IgD-negative memory B cell (primary cell): ENCODE measurements around the gene CCSER1. TPM values are rescaled to one million over a fixed set of nuclear protein-coding genes. Genes with fewer than 3 reads are reported as not detected.

Source experiments
- H3K27ac Mint-ChIP-seq, 3 donors: one replicate each; pipeline ENCODE4 v1.8.0; 2020 to 2022; ENCODE audit warnings: mild to moderate bottlenecking in 3 of 3, mixed read lengths in 3 of 3, moderate library complexity in 1 of 3
- H3K27me3 Mint-ChIP-seq: one replicate; pipeline ENCODE4 v1.8.0; 2021; ENCODE audit warnings: mixed read lengths
- H3K36me3 Mint-ChIP-seq: one replicate; pipeline ENCODE4 v1.8.0; 2020; ENCODE audit warnings: mild to moderate bottlenecking, mixed read lengths
- H3K4me1 Mint-ChIP-seq, 3 donors: one replicate each; pipeline ENCODE4 v1.8.0; 2020 to 2022; ENCODE audit warnings: mixed read lengths in 3 of 3, mild to moderate bottlenecking in 1 of 3
- H3K4me3 Mint-ChIP-seq, 4 donors: one replicate each; pipeline ENCODE4 v1.8.0; 2020 to 2022; ENCODE audit warnings: mild to moderate bottlenecking in 4 of 4, mixed read lengths in 4 of 4, moderate library complexity in 3 of 4
- H3K9me3 Mint-ChIP-seq, 3 donors: one replicate each; pipeline ENCODE4 v1.8.0; 2020 to 2021; ENCODE audit warnings: mixed read lengths in 3 of 3, mild to moderate bottlenecking in 1 of 3
- polyA plus RNA-seq: library from polyadenylated mRNA; unstranded; fragments of 300-500 nt; fragmentation: Illumina TruSeq; gene quantifications from one replicate; pipeline ENCODE4 v1.2.3, GENCODE V29; 2021

CCSER1 gene
- polyA plus RNA-seq, 1 donor from 2014 or later = 4.7 TPM

- Mint-ChIP-seq H3K27me3 (no peaks in the 10 kb centered on the region), H3K27ac (no peak overlapping the region), H3K9me3 (no peaks in the 10 kb centered on the region), H3K4me1 (no peaks in the 10 kb centered on the region), H3K4me3 (no peak overlapping the region), H3K36me3 (no peaks in the 10 kb centered on the region)
Observed at GRCh38 chr4:91015861-91016260, 888.7 kb downstream of the CCSER1 start.

- Mint-ChIP-seq H3K27me3 (no peaks in the 10 kb centered on the region), H3K4me3 (no peak overlapping the region), H3K4me1 (no peaks in the 10 kb centered on the region), H3K27ac (no peak overlapping the region), H3K36me3 (no peaks in the 10 kb centered on the region), H3K9me3 (no peaks in the 10 kb centered on the region)
Observed at GRCh38 chr4:91019513-91019912, 892.3 kb downstream of the CCSER1 start.

DNA sequence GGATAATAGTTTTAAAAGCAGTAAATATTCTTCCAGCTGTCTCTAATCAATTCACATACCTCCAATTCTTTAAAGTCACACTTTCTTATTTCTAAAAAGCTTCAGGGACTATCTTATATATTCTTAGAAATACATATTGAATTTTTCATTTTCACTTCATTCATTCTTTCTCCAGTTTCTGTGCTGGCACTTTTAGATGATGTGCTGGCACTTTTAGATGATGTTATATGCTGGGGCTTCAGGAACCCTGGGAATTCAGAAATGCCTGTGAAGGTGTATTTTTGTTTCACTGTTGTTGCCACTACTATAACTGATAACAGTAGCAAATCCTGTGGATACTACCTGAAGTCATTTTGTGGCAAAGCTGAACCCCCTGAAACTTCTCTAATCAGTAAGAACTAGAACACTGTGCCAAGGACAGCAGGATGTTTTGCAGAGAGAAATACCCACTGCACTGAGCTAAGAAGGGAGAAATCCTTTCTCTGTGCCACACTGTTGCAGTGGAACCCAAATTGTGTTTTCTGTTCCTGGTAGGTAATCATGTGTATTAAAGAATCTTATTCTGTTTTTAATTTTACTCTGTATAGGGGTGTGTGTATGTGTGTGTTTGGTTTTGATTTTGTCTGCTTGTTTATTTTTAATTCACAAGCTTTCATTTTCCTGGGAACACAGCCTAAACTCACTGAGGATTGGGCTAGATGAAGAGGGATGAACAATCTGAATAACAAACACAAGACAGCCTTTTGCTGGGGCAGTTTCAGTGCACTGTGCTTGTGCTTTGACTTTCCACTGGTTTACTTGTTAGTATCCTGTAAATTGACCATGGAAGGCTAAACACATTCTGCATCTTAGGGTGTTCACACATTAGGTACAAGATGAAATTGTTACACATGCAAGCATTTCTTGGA, 898.3 kb downstream of the CCSER1 start:
- Mint-ChIP-seq H3K36me3 (no peaks in the 10 kb centered on the region), H3K4me1 (no peaks in the 10 kb centered on the region), H3K27ac (no peak overlapping the region), H3K9me3 (no peaks in the 10 kb centered on the region), H3K27me3 (no peaks in the 10 kb centered on the region), H3K4me3 (no peak overlapping the region)

GRCh38 chr4:91028228-91028627, 901.0 kb downstream of the CCSER1 start:
- H3K36me3 Mint-ChIP-seq = no peaks in the 10 kb centered on the region
- H3K9me3 Mint-ChIP-seq = no peaks in the 10 kb centered on the region
- no peaks in the 10 kb centered on the region for H3K4me1 Mint-ChIP-seq
- H3K4me3 Mint-ChIP-seq = no peak overlapping the region
- no peaks in the 10 kb centered on the region for H3K27me3 Mint-ChIP-seq
- H3K27ac Mint-ChIP-seq = no peak overlapping the region

DNA sequence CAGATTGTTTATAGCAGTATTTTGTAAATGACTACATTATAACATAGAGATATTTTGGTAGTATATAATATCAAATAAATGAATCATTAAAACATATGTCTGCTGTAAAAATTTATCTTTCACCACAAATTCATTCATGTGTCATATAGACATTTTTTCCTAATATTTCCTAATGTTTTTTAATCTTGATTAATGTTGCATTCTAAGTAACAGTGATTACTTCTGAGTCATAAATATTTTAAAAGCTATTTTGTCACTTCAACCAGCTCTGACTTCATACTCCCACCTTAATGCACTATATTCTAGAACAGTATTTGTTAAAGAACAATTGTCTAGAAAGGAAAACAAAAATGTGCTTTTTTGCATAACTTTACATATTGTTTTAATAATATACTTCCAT, 904.6 kb downstream of the CCSER1 start:
- H3K9me3 Mint-ChIP-seq = no peaks in the 10 kb centered on the region
- H3K27ac Mint-ChIP-seq = no peak overlapping the region

GRCh38 chr4:91032725-91033445, 905.7 kb downstream of the CCSER1 start:
- Mint-ChIP-seq H3K4me1 (no peaks in the 10 kb centered on the region), H3K4me3 (no peak overlapping the region), H3K27ac (no peak overlapping the region), H3K36me3 (no peaks in the 10 kb centered on the region), H3K27me3 (no peaks in the 10 kb centered on the region), H3K9me3 (no peaks in the 10 kb centered on the region)

More for the DNA sequence above, 904.6 kb downstream of the CCSER1 start:
- H3K36me3 Mint-ChIP-seq = no peaks in the 10 kb centered on the region
- H3K27me3 Mint-ChIP-seq = no peaks in the 10 kb centered on the region
- no peaks in the 10 kb centered on the region for H3K4me1 Mint-ChIP-seq
- H3K4me3 Mint-ChIP-seq = no peak overlapping the region

- no peaks in the 10 kb centered on the region for H3K4me1 Mint-ChIP-seq
- H3K9me3 Mint-ChIP-seq = no peaks in the 10 kb centered on the region
- no peaks in the 10 kb centered on the region for H3K27me3 Mint-ChIP-seq
- no peaks in the 10 kb centered on the region for H3K36me3 Mint-ChIP-seq
- no peak overlapping the region for H3K27ac Mint-ChIP-seq
- no peak overlapping the region for H3K4me3 Mint-ChIP-seq
Observed at GRCh38 chr4:91035276-91035675, 908.1 kb downstream of the CCSER1 start.

DNA sequence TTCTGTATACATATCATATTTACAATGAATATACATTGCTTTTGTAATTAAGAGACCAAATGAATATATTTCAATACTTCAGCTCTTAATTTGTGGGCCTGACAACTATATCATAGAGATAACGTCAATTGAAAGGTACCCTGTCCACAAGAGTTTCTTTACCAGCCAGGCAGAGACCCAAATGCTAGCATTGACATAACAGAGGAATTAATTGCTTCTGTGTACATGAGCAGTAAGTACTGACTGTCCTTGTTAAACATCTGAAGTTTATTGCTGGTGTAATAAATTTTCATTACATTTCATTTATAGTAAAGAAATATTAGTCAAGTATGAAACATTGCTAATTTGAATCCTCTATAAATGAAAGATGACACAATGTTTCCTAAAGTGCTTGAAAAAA, 910.8 kb downstream of the CCSER1 start:
- Mint-ChIP-seq H3K27me3 (no peaks in the 10 kb centered on the region), H3K9me3 (no peaks in the 10 kb centered on the region), H3K4me3 (no peak overlapping the region), H3K4me1 (no peaks in the 10 kb centered on the region), H3K36me3 (no peaks in the 10 kb centered on the region), H3K27ac (no peak overlapping the region)

- no peaks in the 10 kb centered on the region for H3K4me1 Mint-ChIP-seq
- peaks cover 1% of the 10 kb centered on the region for H3K36me3 Mint-ChIP-seq
- H3K4me3 Mint-ChIP-seq = no peak overlapping the region
- no peak overlapping the region for H3K27ac Mint-ChIP-seq
- no peaks in the 10 kb centered on the region for H3K27me3 Mint-ChIP-seq
- H3K9me3 Mint-ChIP-seq = peaks cover 0 to 4% (median 0%) of the 10 kb centered on the region in 3 donors
Observed at GRCh38 chr4:91057871-91058270, 930.7 kb downstream of the CCSER1 start.

DNA sequence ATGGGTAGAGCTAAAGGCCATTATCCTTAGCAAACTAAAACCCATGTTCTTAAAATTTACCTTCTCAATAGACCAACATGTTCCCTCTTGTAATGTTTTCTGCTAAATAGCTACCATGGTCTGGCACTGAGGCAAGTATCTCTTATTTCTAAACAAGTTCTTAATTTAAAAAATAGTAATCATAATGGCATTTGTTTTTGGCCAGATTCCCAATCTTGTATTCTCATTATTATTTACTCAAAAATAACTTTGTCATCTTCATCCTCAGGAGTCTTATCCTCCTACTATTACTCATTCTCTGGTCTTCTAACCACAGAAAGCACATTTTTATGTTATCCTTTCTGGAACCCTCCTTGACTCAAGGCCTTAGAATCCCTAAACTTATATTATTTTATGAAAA, 931.2 kb downstream of the CCSER1 start:
- H3K36me3 Mint-ChIP-seq = peaks cover 1% of the 10 kb centered on the region

DNA sequence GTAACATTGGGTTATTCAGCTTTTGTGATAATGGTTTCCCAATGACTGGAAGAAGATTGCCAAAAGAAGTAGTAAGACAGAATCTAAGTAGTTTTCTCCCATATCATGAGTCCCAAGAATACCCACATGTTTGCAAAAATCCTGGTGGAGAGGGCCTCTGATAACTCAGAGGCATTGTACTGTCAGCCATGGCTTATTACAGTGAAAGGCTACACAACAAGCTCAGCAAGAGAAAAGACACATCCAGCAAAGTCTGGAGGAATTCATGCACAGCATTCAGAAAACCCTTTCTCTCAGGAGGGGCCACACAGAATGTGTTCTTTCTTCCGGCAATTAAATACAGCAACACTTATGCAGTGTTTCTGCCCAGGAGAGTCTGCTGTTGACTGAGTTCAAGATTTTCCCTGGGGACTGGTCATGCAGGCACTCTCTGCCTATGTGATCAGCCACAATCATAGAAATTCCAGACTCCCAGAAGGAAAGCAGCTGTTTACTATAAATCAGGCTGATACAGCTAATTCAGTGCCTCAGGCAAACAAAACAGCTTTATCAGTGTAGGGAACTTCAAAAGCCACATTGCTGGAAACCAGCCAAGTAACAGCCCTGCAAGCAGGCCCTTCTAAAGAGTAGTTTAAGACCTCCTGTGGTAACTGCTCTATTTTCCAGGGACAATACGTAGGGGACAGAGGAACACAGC, 937.1 kb downstream of the CCSER1 start:
- H3K4me3 Mint-ChIP-seq = no peak overlapping the region
- no peaks in the 10 kb centered on the region for H3K36me3 Mint-ChIP-seq
- no peaks in the 10 kb centered on the region for H3K9me3 Mint-ChIP-seq
- H3K27me3 Mint-ChIP-seq = no peaks in the 10 kb centered on the region
- no peaks in the 10 kb centered on the region for H3K4me1 Mint-ChIP-seq
- no peak overlapping the region for H3K27ac Mint-ChIP-seq

More for the DNA sequence above, 931.2 kb downstream of the CCSER1 start:
- H3K4me1 Mint-ChIP-seq = no peaks in the 10 kb centered on the region
- H3K9me3 Mint-ChIP-seq = peaks cover 0 to 4% (median 0%) of the 10 kb centered on the region in 3 donors
- H3K27ac Mint-ChIP-seq = no peak overlapping the region
- no peaks in the 10 kb centered on the region for H3K27me3 Mint-ChIP-seq
- no peak overlapping the region for H3K4me3 Mint-ChIP-seq

DNA sequence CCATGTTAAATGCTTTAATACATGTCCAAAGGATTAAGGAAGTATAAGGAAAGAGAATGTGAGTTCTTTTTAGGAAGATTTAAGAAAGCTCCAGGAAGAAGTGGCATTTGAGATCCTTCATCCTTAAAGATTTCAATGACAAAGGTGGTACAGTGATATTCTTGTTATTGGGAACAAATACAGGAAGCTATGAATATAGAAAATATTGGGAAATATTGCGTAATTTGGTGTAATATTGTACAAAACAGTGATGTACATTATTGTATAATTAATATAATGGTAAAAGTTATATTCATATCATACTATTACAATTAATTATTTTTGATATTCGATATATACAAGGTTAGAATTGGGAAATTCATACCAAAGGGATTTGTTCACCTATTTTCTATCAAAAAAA, 937.9 kb downstream of the CCSER1 start:
- H3K27me3 Mint-ChIP-seq = no peaks in the 10 kb centered on the region
- no peaks in the 10 kb centered on the region for H3K36me3 Mint-ChIP-seq
- H3K4me3 Mint-ChIP-seq = no peak overlapping the region
- H3K9me3 Mint-ChIP-seq = no peaks in the 10 kb centered on the region
- no peaks in the 10 kb centered on the region for H3K4me1 Mint-ChIP-seq
- no peak overlapping the region for H3K27ac Mint-ChIP-seq

DNA sequence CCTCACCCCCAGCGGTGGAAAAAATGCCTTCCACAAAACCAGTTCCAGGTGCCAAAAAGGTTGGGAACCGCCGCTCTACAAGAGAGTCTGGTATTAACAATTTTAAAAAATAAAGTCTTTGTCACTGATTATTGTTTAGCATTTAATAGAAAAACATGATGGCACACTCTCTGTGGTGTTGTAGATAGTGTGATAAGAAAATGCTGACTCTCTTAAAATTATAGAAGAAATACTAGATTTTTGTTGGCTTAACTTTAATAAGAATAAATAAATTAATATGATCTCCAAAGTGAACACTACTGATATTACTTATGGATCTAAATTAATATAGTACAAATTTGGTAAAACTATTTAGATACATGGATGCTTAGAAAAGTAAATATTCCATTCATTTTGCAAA, 943.5 kb downstream of the CCSER1 start:
- Mint-ChIP-seq H3K9me3 (peaks cover 0 to under 1% (median 0%) of the 10 kb centered on the region in 3 donors), H3K36me3 (no peaks in the 10 kb centered on the region), H3K27ac (no peak overlapping the region), H3K4me1 (no peaks in the 10 kb centered on the region), H3K27me3 (no peaks in the 10 kb centered on the region), H3K4me3 (no peak overlapping the region)

DNA sequence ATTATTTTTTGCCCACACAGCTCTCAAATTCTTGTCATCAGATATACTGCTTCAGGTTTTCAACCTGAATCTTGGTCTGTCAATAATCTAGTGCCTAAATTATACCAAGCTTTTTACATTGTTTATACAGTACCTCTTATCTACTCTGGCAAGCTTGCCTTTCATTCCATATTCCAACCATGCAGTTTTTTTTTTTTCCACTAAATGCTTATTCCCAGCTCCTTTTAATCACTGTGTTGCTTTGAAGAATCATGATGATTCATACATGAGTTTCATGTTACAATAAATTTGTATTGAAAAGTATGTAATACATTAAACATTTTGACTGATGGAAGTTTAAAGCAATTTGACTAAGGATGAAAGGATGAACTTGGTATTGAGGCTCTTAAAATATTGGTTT, 949.0 kb downstream of the CCSER1 start:
- no peaks in the 10 kb centered on the region for H3K27me3 Mint-ChIP-seq

DNA sequence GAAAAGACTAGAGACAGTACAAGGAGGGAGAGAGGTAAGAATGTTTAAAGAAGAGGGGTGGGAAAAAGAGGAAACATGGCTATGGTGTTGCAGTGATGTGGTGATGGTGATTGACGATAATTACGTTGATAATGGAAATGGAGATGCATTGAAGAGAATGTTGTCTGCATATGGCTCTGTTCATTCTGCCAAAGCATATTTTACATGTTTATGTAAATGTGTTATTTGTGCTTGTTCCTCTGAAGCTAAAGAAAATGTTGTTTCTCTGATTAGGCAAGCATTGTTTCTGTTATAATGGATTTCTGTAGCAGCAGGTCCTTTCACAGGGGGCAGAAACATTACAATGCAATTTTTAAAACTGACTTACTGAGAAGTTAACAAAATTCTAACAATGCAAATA, 958.8 kb downstream of the CCSER1 start:
- Mint-ChIP-seq H3K36me3 (peaks cover 3% of the 10 kb centered on the region), H3K27ac (peak overlapping the region in 1 of 3 donors; percentile 3), H3K9me3 (peaks cover 0 to 2% (median 0%) of the 10 kb centered on the region in 3 donors), H3K4me3 (no peak overlapping the region), H3K27me3 (no peaks in the 10 kb centered on the region), H3K4me1 (peaks cover 5 to 7% (median 6%) of the 10 kb centered on the region in 3 donors)

More for the DNA sequence above, 949.0 kb downstream of the CCSER1 start:
- no peaks in the 10 kb centered on the region for H3K4me1 Mint-ChIP-seq
- H3K4me3 Mint-ChIP-seq = no peak overlapping the region
- no peaks in the 10 kb centered on the region for H3K36me3 Mint-ChIP-seq
- H3K27ac Mint-ChIP-seq = no peak overlapping the region
- peaks cover 6 to 15% (median 11%) of the 10 kb centered on the region in 3 donors for H3K9me3 Mint-ChIP-seq
